Measurements from ENCODE around the gene N4BP2L2.

The N4BP2L2 gene

GRCh38 chr13:32384702-32385101, 153.9 kb downstream of the N4BP2L2 start:
- no peak overlapping the region for H3K4me3 ChIP-seq (ENCODE audit: low read depth, low read length)
- no peak for TF ChIP-seq CTCF (IDR thresholded peaks at IDR 0.05; ENCODE audit: low read depth, low read length, missing control alignments)
- no peak for DNase-seq (ENCODE audit: low read depth)

- TF ChIP-seq CTCF (IDR thresholded peaks at IDR 0.05; ENCODE audit: low read depth, low read length, missing control alignments): no peak
- H3K4me3 ChIP-seq (ENCODE audit: low read depth, low read length): no peak overlapping the region
- DNase-seq (ENCODE audit: low read depth): no peak
These were observed 154.6 kb downstream of the N4BP2L2 start for GRCh38 chr13:32383836-32384618.

Data from GM12864 (cell line).